Measurements from ENCODE around the gene ATP6V1E1. TPM values are rescaled to one million over a fixed set of nuclear protein-coding genes. Genes with fewer than 3 reads are reported as not detected.

Gene ATP6V1E1
- total RNA-seq, 1 experiment from 2014 or later: 121 TPM

GRCh38 chr22:17588606-17589005 lies 39.9 kb downstream of the ATP6V1E1 start:
- BruUV-seq (replicated peaks): no TSS peak
- CTCF ChIA-PET: interaction anchor here (0.6 kb wide), 1 partner anchor 418 kb away, joined by 3 read pairs; no protein-coding TSS in a partner anchor
- H3K4me3 ChIP-seq (ENCODE audit: low read depth, low read length, poor library complexity, severe bottlenecking): no peak overlapping the region

GRCh38 chr22:17587629-17588028 lies 40.9 kb downstream of the ATP6V1E1 start:
- no peak for TF ChIP-seq CTCF (conservative IDR thresholded peaks at IDR 0.05; ENCODE audit: low read depth, low read length)
- TF ChIP-seq EZH2 (IDR thresholded peaks at IDR 0.05; ENCODE audit: borderline replicate concordance, low read depth, low read length, poor library complexity, severe bottlenecking): no peak
- no peaks in the 10 kb centered on the region for H3K9me3 ChIP-seq (ENCODE audit: low read depth, low read length, poor library complexity, severe bottlenecking)
- POLR2A ChIA-PET (ENCODE audit: low non-redundant PET): no interaction called here
- H3K27ac ChIP-seq (ENCODE audit: low read depth, low read length, poor library complexity, severe bottlenecking): no peak overlapping the region
- CTCF ChIA-PET: no interaction called here
- intact Hi-C loops (cut with micrococcal nuclease; ENCODE audit: unreplicated experiment): no loop called here
- no peaks in the 10 kb centered on the region for H3K4me1 ChIP-seq (ENCODE audit: insufficient read depth, low read length, poor library complexity, severe bottlenecking)
- H3K4me3 ChIP-seq (ENCODE audit: low read depth, low read length, poor library complexity, severe bottlenecking): no peak overlapping the region
- peaks cover 14% of the 10 kb centered on the region for H3K36me3 ChIP-seq (ENCODE audit: insufficient read depth, low read length, poor library complexity, severe bottlenecking)
- BruUV-seq (replicated peaks): no TSS peak
- no peak for DNase-seq (ENCODE audit: low spot score)
- H3K27me3 ChIP-seq (replicated peaks; ENCODE audit: insufficient read depth, low read depth, low read length, poor library complexity): no peaks in the 10 kb centered on the region

More at GRCh38 chr22:17588606-17589005, 39.9 kb downstream of the ATP6V1E1 start:
- H3K27me3 ChIP-seq (replicated peaks; ENCODE audit: insufficient read depth, low read depth, low read length, poor library complexity): no peaks in the 10 kb centered on the region
- no peak overlapping the region for H3K27ac ChIP-seq (ENCODE audit: low read depth, low read length, poor library complexity, severe bottlenecking)
- no peaks in the 10 kb centered on the region for H3K9me3 ChIP-seq (ENCODE audit: low read depth, low read length, poor library complexity, severe bottlenecking)
- intact Hi-C loops (cut with micrococcal nuclease; ENCODE audit: unreplicated experiment): no loop called here
- H3K4me1 ChIP-seq (ENCODE audit: insufficient read depth, low read length, poor library complexity, severe bottlenecking): no peaks in the 10 kb centered on the region
- TF ChIP-seq CTCF (conservative IDR thresholded peaks at IDR 0.05; ENCODE audit: low read depth, low read length) (no peak), EZH2 (IDR thresholded peaks at IDR 0.05; ENCODE audit: borderline replicate concordance, low read depth, low read length, poor library complexity, severe bottlenecking) (no peak)
- POLR2A ChIA-PET (ENCODE audit: low non-redundant PET): no interaction called here
- H3K36me3 ChIP-seq (ENCODE audit: insufficient read depth, low read length, poor library complexity, severe bottlenecking): peaks cover 19% of the 10 kb centered on the region
- DNase-seq (ENCODE audit: low spot score): no peak

- intact Hi-C loops (cut with micrococcal nuclease; ENCODE audit: unreplicated experiment): no loop called here
- DNase-seq (ENCODE audit: low spot score): no peak
- POLR2A ChIA-PET (ENCODE audit: low non-redundant PET): no interaction called here
- TF ChIP-seq EZH2 (IDR thresholded peaks at IDR 0.05; ENCODE audit: borderline replicate concordance, low read depth, low read length, poor library complexity, severe bottlenecking) (no peak), CTCF (conservative IDR thresholded peaks at IDR 0.05; ENCODE audit: low read depth, low read length) (no peak)
- Histone ChIP-seq H3K9me3 (ENCODE audit: low read depth, low read length, poor library complexity, severe bottlenecking) (no peaks in the 10 kb centered on the region), H3K4me1 (ENCODE audit: insufficient read depth, low read length, poor library complexity, severe bottlenecking) (no peaks in the 10 kb centered on the region), H3K27me3 (replicated peaks; ENCODE audit: insufficient read depth, low read depth, low read length, poor library complexity) (no peaks in the 10 kb centered on the region), H3K27ac (ENCODE audit: low read depth, low read length, poor library complexity, severe bottlenecking) (no peak overlapping the region), H3K36me3 (ENCODE audit: insufficient read depth, low read length, poor library complexity, severe bottlenecking) (peaks cover 10% of the 10 kb centered on the region), H3K4me3 (ENCODE audit: low read depth, low read length, poor library complexity, severe bottlenecking) (no peak overlapping the region)
- CTCF ChIA-PET: no interaction called here
- no TSS peak for BruUV-seq (replicated peaks)
Observed at GRCh38 chr22:17586831-17587440, 41.6 kb downstream of the ATP6V1E1 start.
